ENCODE results near the gene PSMA5.
A peak's percentile ranks its signal among the peaks of the same experiment; 100 is the strongest.
"Not testable (repeated sequence)": the region's sequence is repeated elsewhere in the genome, so short reads cannot be mapped to it uniquely, and the experiment has no call there.

The PSMA5 gene

DNA sequence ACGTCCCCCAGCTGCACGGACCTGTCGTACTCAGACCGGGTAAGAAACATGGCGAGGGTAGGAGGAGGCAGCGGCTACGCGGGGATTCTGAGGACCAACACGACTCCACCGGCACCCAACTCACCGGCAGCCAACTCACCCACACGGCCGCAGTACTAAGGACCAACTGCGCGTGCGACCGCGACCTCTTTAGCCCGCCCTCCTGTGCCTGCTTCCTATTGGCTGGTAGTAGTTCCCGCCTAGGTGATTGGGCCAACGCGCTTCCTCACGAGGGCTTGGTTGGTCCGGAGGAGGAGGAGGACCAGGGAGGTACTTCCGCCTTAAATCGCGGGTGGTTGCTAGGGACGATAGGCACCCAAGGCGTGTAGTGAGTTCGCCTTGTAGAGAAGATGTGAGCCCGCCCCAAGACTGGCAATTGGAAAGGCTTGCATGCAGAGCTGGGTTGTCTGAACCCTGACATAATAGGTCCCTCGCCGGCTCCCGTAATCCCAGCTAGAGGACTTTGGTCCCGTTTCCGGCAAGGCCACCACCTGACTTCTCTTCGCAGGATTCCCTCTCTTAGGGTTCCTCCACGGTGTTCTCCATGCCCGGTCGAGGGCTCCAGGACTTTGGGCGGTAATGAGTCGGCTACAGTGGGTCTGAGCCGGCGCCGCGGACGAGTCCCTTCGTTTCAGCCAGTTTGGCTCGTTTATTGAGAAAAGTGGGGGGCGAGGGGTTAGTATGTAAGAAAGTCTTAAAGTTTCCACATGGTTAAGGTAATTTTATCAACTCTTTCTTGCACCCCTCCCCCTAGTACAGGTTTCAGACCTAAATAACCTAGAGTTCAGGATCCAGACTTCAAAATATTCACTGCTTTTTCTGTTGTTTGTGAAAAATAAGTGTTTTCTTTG, at the start of gene PSMA5:
PSMA5 (minus strand) TSS at position 168 of the 890 bp plus-strand sequence; CDS start at position 50, 118 bp downstream.
- TF ChIP-seq, protein P1, sequence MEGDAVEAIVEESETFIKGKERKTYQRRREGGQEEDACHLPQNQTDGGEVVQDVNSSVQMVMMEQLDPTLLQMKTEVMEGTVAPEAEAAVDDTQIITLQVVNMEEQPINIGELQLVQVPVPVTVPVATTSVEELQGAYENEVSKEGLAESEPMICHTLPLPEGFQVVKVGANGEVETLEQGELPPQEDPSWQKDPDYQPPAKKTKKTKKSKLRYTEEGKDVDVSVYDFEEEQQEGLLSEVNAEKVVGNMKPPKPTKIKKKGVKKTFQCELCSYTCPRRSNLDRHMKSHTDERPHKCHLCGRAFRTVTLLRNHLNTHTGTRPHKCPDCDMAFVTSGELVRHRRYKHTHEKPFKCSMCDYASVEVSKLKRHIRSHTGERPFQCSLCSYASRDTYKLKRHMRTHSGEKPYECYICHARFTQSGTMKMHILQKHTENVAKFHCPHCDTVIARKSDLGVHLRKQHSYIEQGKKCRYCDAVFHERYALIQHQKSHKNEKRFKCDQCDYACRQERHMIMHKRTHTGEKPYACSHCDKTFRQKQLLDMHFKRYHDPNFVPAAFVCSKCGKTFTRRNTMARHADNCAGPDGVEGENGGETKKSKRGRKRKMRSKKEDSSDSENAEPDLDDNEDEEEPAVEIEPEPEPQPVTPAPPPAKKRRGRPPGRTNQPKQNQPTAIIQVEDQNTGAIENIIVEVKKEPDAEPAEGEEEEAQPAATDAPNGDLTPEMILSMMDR (IDR thresholded peaks at IDR 0.05; ENCODE audit: poor library complexity, severe bottlenecking), result no peak
- Histone ChIP-seq H3K4me3 (ENCODE audit: severe bottlenecking) (peak within 1 kb of the TSS; percentile 87), H3K27me3 (ENCODE audit: insufficient read depth, poor library complexity, severe bottlenecking) (no peaks in the 10 kb centered on the region), H3K27ac (ENCODE audit: poor library complexity, severe bottlenecking) (peak within 1 kb of the TSS; percentile 91), H3K9me3 (ENCODE audit: severe bottlenecking) (no peaks in the 10 kb centered on the region), H3K4me1 (ENCODE audit: insufficient read depth, poor library complexity, severe bottlenecking) (peaks cover 22% of the 10 kb centered on the region), H3K36me3 (ENCODE audit: low read depth) (peaks cover 24% of the 10 kb centered on the region)
- DNase-seq (ENCODE audit: low spot score) (peak; percentile 98), ATAC-seq (ENCODE audit: low read depth) (peak; percentile 98)

DNA sequence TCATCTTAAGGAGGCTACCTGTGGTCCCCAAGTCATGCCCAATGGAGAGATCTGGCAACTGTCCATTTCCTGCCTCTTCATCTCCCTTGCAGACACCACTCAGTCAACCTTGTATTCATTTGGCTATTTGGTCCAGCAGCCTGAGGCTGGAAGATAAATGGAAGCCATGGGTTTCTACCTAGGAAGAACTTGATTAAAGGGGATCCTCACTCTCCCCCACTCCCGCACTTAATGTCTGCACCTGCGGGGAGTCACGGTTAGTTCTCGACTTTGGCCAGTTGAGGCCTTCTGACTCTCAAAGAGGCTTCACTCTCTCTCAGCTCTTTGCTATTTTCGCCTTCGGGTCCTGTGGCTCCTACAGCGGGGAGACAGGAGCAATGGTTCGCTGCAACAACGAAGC, 49.0 kb upstream of the PSMA5 start:
- no peak overlapping the region for H3K27ac ChIP-seq (ENCODE audit: poor library complexity, severe bottlenecking)
- ATAC-seq (ENCODE audit: low read depth) (no peak), DNase-seq (ENCODE audit: low spot score) (no peak)
- H3K4me1 ChIP-seq (ENCODE audit: insufficient read depth, poor library complexity, severe bottlenecking), result no peaks in the 10 kb centered on the region
- no peaks in the 10 kb centered on the region for H3K9me3 ChIP-seq (ENCODE audit: severe bottlenecking)
- H3K4me3 ChIP-seq (ENCODE audit: severe bottlenecking), result no peak overlapping the region
- no peaks in the 10 kb centered on the region for H3K36me3 ChIP-seq (ENCODE audit: low read depth)
- H3K27me3 ChIP-seq (ENCODE audit: insufficient read depth, poor library complexity, severe bottlenecking), result peaks cover 25% of the 10 kb centered on the region
- TF ChIP-seq, protein P1 (IDR thresholded peaks at IDR 0.05; ENCODE audit: poor library complexity, severe bottlenecking), result no peak

DNA sequence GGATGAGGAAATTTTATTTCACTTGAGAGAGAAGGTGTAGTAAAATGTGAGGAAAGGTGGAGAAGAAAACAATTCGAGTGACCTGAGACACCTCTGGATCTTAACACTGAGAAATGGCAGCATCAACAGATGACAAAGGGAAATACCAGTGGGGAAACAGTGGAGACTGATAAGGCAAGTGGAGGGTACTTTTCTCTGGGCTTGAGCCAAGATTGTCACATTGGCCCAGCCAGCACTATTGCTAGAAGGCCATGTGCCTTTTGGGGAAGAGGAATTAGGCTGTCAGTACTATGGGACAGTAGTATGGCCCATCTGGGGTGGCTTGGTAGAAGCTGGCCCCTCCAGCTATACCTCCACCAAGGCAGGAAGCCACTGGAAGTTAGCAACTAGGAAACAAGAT, 48.4 kb upstream of the PSMA5 start:
- Histone ChIP-seq H3K4me1 (ENCODE audit: insufficient read depth, poor library complexity, severe bottlenecking) (no peaks in the 10 kb centered on the region), H3K4me3 (ENCODE audit: severe bottlenecking) (no peak overlapping the region), H3K27me3 (ENCODE audit: insufficient read depth, poor library complexity, severe bottlenecking) (peaks cover 25% of the 10 kb centered on the region), H3K9me3 (ENCODE audit: severe bottlenecking) (no peaks in the 10 kb centered on the region), H3K36me3 (ENCODE audit: low read depth) (no peaks in the 10 kb centered on the region), H3K27ac (ENCODE audit: poor library complexity, severe bottlenecking) (no peak overlapping the region)
- ATAC-seq (ENCODE audit: low read depth), result no peak
- TF ChIP-seq, protein P1 (IDR thresholded peaks at IDR 0.05; ENCODE audit: poor library complexity, severe bottlenecking), result no peak
- no peak for DNase-seq (ENCODE audit: low spot score)

GRCh38 chr1:109473284-109474057, 47.2 kb upstream of the PSMA5 start:
- not testable (repeated sequence) for H3K27ac ChIP-seq (ENCODE audit: poor library complexity, severe bottlenecking); ATAC-seq (ENCODE audit: low read depth); DNase-seq (ENCODE audit: low spot score); H3K4me3 ChIP-seq (ENCODE audit: severe bottlenecking); H3K4me1 ChIP-seq (ENCODE audit: insufficient read depth, poor library complexity, severe bottlenecking); H3K36me3 ChIP-seq (ENCODE audit: low read depth); H3K9me3 ChIP-seq (ENCODE audit: severe bottlenecking)
- peaks cover 36% of the 10 kb centered on the region for H3K27me3 ChIP-seq (ENCODE audit: insufficient read depth, poor library complexity, severe bottlenecking)

DNA sequence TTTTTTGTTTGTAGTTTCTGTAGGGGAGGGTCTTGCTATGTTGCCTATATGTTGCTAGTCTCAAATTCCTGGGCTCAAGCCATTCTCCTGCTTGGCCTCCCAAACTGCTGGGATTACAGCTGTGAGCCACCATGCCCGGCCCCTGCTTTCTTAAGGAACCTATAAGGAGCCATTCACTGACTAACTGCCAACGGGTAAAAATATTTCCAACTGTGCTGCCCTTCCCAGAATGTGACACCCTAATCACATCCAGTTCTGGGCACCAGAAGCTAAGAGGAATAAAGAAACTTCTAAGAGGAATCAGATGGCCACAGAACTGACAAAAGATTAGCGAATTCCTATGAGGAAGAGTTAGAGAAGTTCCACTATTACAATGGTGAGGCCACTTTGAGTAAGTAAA, 46.5 kb upstream of the PSMA5 start:
- ATAC-seq (ENCODE audit: low read depth), result no peak
- H3K36me3 ChIP-seq (ENCODE audit: low read depth), result no peaks in the 10 kb centered on the region
- no peaks in the 10 kb centered on the region for H3K9me3 ChIP-seq (ENCODE audit: severe bottlenecking)
- H3K4me1 ChIP-seq (ENCODE audit: insufficient read depth, poor library complexity, severe bottlenecking), result no peaks in the 10 kb centered on the region
- TF ChIP-seq, protein P1 (IDR thresholded peaks at IDR 0.05; ENCODE audit: poor library complexity, severe bottlenecking), result no peak
- no peak overlapping the region for H3K4me3 ChIP-seq (ENCODE audit: severe bottlenecking)
- H3K27ac ChIP-seq (ENCODE audit: poor library complexity, severe bottlenecking), result no peak overlapping the region
- no peak for DNase-seq (ENCODE audit: low spot score)
- H3K27me3 ChIP-seq (ENCODE audit: insufficient read depth, poor library complexity, severe bottlenecking), result peaks cover 43% of the 10 kb centered on the region

Data from RWPE2 (cell line).